ENCODE measurements around the gene PPP1R12C.

Gene PPP1R12C

DNA sequence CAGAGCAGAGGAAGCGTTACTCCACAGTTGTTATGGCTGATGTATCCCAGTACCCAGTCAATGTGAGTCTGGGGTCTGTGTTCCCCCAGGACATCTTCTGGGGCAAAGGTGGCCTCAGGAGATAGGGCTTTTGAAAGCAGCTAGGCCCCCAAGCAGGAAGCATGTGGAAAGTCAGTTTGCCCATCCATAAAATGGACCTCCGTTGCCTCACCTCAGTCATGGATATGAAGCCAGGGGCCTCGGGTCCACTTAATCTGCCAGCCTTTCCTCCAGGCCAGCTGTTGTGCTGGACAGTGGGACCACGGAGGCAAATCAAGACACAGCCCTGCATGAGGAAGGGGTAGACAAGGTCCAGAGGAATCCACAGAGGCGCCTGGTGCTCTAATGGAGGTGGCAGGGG lies 38.4 kb downstream of the PPP1R12C start:
- Histone ChIP-seq H3F3A (ENCODE audit: insufficient read depth, low read length) (no peaks in the 10 kb centered on the region), H3K4me3 (ENCODE audit: low read depth, low read length, poor library complexity, severe bottlenecking) (no peak overlapping the region), H3K9me2 (ENCODE audit: low read depth, low read length) (no peaks in the 10 kb centered on the region), H3K36me3 (ENCODE audit: insufficient read depth, low read length) (no peaks in the 10 kb centered on the region), H3K4me1 (ENCODE audit: insufficient read depth, low read length, severe bottlenecking) (peaks cover 10% of the 10 kb centered on the region), H3K9me3 (ENCODE audit: low read length) (peaks cover 4% of the 10 kb centered on the region; the same call in 1 of the 2 replicates), H3K27me3 (ENCODE audit: insufficient read depth, low read length) (peaks cover 9% of the 10 kb centered on the region; the same call in 1 of the 2 replicates), H3K79me2 (ENCODE audit: insufficient read depth, low read length) (no peaks in the 10 kb centered on the region), H4K20me1 (ENCODE audit: insufficient read depth, low read length) (no peaks in the 10 kb centered on the region), H3K4me2 (ENCODE audit: low read length) (no peak overlapping the region), H2AFZ (ENCODE audit: low read length) (no peak overlapping the region), H3K9ac (ENCODE audit: low read length) (no peak overlapping the region), H3K27ac (ENCODE audit: low read depth, low read length, poor library complexity, severe bottlenecking) (no peak overlapping the region)
- TF ChIP-seq CTCF (IDR thresholded peaks at IDR 0.05; ENCODE audit: low read length) (no peak), EZH2 (IDR thresholded peaks at IDR 0.05; ENCODE audit: borderline replicate concordance, low read length) (no peak)

DNA sequence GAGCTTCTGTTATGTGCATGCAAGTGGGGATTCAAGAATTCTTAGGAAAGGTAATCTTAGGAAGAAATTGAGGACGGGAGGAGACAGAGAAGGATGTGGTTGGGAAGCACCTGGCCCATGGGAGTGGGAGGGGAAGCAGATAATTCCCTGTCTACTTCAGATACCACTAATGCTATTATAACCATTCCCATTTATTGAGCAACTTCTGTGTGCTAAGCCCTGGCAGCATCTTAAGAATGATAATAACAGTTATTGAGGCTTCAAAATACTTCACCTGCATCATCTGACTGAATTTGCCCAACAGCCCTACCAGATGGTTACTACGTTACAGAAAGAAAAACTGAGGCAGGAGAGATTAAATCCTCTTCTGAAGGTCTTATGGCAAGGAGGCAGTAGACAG lies 40.3 kb downstream of the PPP1R12C start:
- Histone ChIP-seq H3K27me3 (ENCODE audit: insufficient read depth, low read length) (peaks cover 9% of the 10 kb centered on the region; the same call in 1 of the 2 replicates), H4K20me1 (ENCODE audit: insufficient read depth, low read length) (no peaks in the 10 kb centered on the region), H2AFZ (ENCODE audit: low read length) (no peak overlapping the region), H3K9me3 (ENCODE audit: low read length) (peaks cover under 1% of the 10 kb centered on the region; the same call in 1 of the 2 replicates), H3K79me2 (ENCODE audit: insufficient read depth, low read length) (no peaks in the 10 kb centered on the region), H3K4me2 (ENCODE audit: low read length) (no peak overlapping the region), H3K27ac (ENCODE audit: low read depth, low read length, poor library complexity, severe bottlenecking) (no peak overlapping the region), H3K9ac (ENCODE audit: low read length) (no peak overlapping the region), H3F3A (ENCODE audit: insufficient read depth, low read length) (no peaks in the 10 kb centered on the region), H3K4me3 (ENCODE audit: low read depth, low read length, poor library complexity, severe bottlenecking) (no peak overlapping the region), H3K36me3 (ENCODE audit: insufficient read depth, low read length) (no peaks in the 10 kb centered on the region), H3K9me2 (ENCODE audit: low read depth, low read length) (no peaks in the 10 kb centered on the region), H3K4me1 (ENCODE audit: insufficient read depth, low read length, severe bottlenecking) (peaks cover 10% of the 10 kb centered on the region)
- no peak for TF ChIP-seq CTCF (IDR thresholded peaks at IDR 0.05; ENCODE audit: low read length)
- no peak for TF ChIP-seq EZH2 (IDR thresholded peaks at IDR 0.05; ENCODE audit: borderline replicate concordance, low read length)

- no peaks in the 10 kb centered on the region for H3K79me2 ChIP-seq (ENCODE audit: insufficient read depth, low read length)
- peaks cover 9% of the 10 kb centered on the region; the same call in 1 of the 2 replicates for H3K27me3 ChIP-seq (ENCODE audit: insufficient read depth, low read length)
- no peak overlapping the region for H2AFZ ChIP-seq (ENCODE audit: low read length)
- no peak for TF ChIP-seq CTCF (IDR thresholded peaks at IDR 0.05; ENCODE audit: low read length)
- TF ChIP-seq EZH2 (IDR thresholded peaks at IDR 0.05; ENCODE audit: borderline replicate concordance, low read length): no peak
- H3F3A ChIP-seq (ENCODE audit: insufficient read depth, low read length): no peaks in the 10 kb centered on the region
- no peak overlapping the region for H3K9ac ChIP-seq (ENCODE audit: low read length)
- H3K4me2 ChIP-seq (ENCODE audit: low read length): no peak overlapping the region
- H3K4me1 ChIP-seq (ENCODE audit: insufficient read depth, low read length, severe bottlenecking): peaks cover 10% of the 10 kb centered on the region
- no peaks in the 10 kb centered on the region for H3K9me2 ChIP-seq (ENCODE audit: low read depth, low read length)
- H4K20me1 ChIP-seq (ENCODE audit: insufficient read depth, low read length): no peaks in the 10 kb centered on the region
- H3K4me3 ChIP-seq (ENCODE audit: low read depth, low read length, poor library complexity, severe bottlenecking): no peak overlapping the region
- H3K9me3 ChIP-seq (ENCODE audit: low read length): no peaks in the 10 kb centered on the region
- no peaks in the 10 kb centered on the region for H3K36me3 ChIP-seq (ENCODE audit: insufficient read depth, low read length)
- H3K27ac ChIP-seq (ENCODE audit: low read depth, low read length, poor library complexity, severe bottlenecking): no peak overlapping the region
Observed at GRCh38 chr19:55076321-55076720, 41.1 kb downstream of the PPP1R12C start.

Measured in OCI-LY1 (cell line).